ENCODE data around the gene RMDN3.

RMDN3 gene

GRCh38 chr15:40796041-40796440 is 41.0 kb upstream of the RMDN3 start:
- H3K4me1 Mint-ChIP-seq: no peaks in the 10 kb centered on the region
- H3K4me3 Mint-ChIP-seq: no peak overlapping the region
- H3K27me3 Mint-ChIP-seq (ENCODE audit: low read depth): no peaks in the 10 kb centered on the region
- no peaks in the 10 kb centered on the region for H3K9me3 Mint-ChIP-seq
- peaks cover 33% of the 10 kb centered on the region for H3K36me3 Mint-ChIP-seq (ENCODE audit: low read depth)
- H3K27ac Mint-ChIP-seq: peak overlapping the region in 1 of 3 experiments; percentile 8
- no peak for TF ChIP-seq CTCF (IDR thresholded peaks at IDR 0.05; ENCODE audit: unreplicated experiment in 3 of 3)

GRCh38 chr15:40793216-40793989 is 38.3 kb upstream of the RMDN3 start:
- no peak for TF ChIP-seq CTCF (IDR thresholded peaks at IDR 0.05; ENCODE audit: unreplicated experiment in 3 of 3)
- Mint-ChIP-seq H3K27me3 (ENCODE audit: low read depth) (no peaks in the 10 kb centered on the region), H3K36me3 (ENCODE audit: low read depth) (peaks cover 20% of the 10 kb centered on the region), H3K27ac (no peak overlapping the region), H3K9me3 (no peaks in the 10 kb centered on the region), H3K4me3 (no peak overlapping the region), H3K4me1 (no peaks in the 10 kb centered on the region)

GRCh38 chr15:40792394-40792793 is 37.3 kb upstream of the RMDN3 start:
- no peaks in the 10 kb centered on the region for H3K4me1 Mint-ChIP-seq
- no peaks in the 10 kb centered on the region for H3K9me3 Mint-ChIP-seq
- no peaks in the 10 kb centered on the region for H3K27me3 Mint-ChIP-seq (ENCODE audit: low read depth)
- H3K36me3 Mint-ChIP-seq (ENCODE audit: low read depth): peaks cover 15% of the 10 kb centered on the region
- no peak for TF ChIP-seq CTCF (IDR thresholded peaks at IDR 0.05; ENCODE audit: unreplicated experiment in 3 of 3)
- H3K27ac Mint-ChIP-seq: no peak overlapping the region
- no peak overlapping the region for H3K4me3 Mint-ChIP-seq

GRCh38 chr15:40790718-40791117 is 35.7 kb upstream of the RMDN3 start:
- no peaks in the 10 kb centered on the region for H3K9me3 Mint-ChIP-seq
- H3K36me3 Mint-ChIP-seq (ENCODE audit: low read depth): peaks cover 12% of the 10 kb centered on the region
- no peaks in the 10 kb centered on the region for H3K4me1 Mint-ChIP-seq
- H3K27ac Mint-ChIP-seq: no peak overlapping the region
- no peak for TF ChIP-seq CTCF (IDR thresholded peaks at IDR 0.05; ENCODE audit: unreplicated experiment in 3 of 3)
- no peak overlapping the region for H3K4me3 Mint-ChIP-seq
- no peaks in the 10 kb centered on the region for H3K27me3 Mint-ChIP-seq (ENCODE audit: low read depth)

- Mint-ChIP-seq H3K9me3 (no peaks in the 10 kb centered on the region), H3K4me3 (no peak overlapping the region), H3K4me1 (no peaks in the 10 kb centered on the region), H3K27me3 (ENCODE audit: low read depth) (no peaks in the 10 kb centered on the region), H3K27ac (no peak overlapping the region), H3K36me3 (ENCODE audit: low read depth) (peaks cover 12% of the 10 kb centered on the region)
- TF ChIP-seq CTCF (IDR thresholded peaks at IDR 0.05; ENCODE audit: unreplicated experiment in 3 of 3): no peak
These were observed 34.9 kb upstream of the RMDN3 start for GRCh38 chr15:40789999-40790398.

GRCh38 chr15:40789119-40789518 is 34.1 kb upstream of the RMDN3 start:
- no peak for TF ChIP-seq CTCF (IDR thresholded peaks at IDR 0.05; ENCODE audit: unreplicated experiment in 3 of 3)
- Mint-ChIP-seq H3K27ac (peak overlapping the region; percentile 11 to 35 (median 20)), H3K9me3 (no peaks in the 10 kb centered on the region), H3K4me1 (no peaks in the 10 kb centered on the region), H3K27me3 (ENCODE audit: low read depth) (no peaks in the 10 kb centered on the region), H3K4me3 (no peak overlapping the region), H3K36me3 (ENCODE audit: low read depth) (peaks cover 12% of the 10 kb centered on the region)
